GM11168 (cell line): Measurements from ENCODE around the gene TBL3.

Source experiments
- in situ Hi-C: fragments of 300-500 bp; cut with MboI; formaldehyde crosslinking; loops from one replicate; pipeline ENCODE4 v1.12.0; 2022; ENCODE audit warnings: low sequenced_read_pairs; ENCODE audit not compliant: unreplicated experiment

Gene TBL3

GRCh38 chr16:1942810-1943726 lies 28.8 kb upstream of the TBL3 start, which contains the start of gene MSRB1:
MSRB1 (minus strand) TSS chr16:1943199; CDS start chr16:1943156, 43 bp downstream.
- in situ Hi-C loops: no loop called here

- in situ Hi-C loops: no loop called here
Measured at GRCh38 chr16:1944612-1945199, 27.1 kb upstream of the TBL3 start.

GRCh38 chr16:1945559-1946391 lies 26.1 kb upstream of the TBL3 start:
- in situ Hi-C loops: no loop called here

- in situ Hi-C loops: no loop called here
Measured at GRCh38 chr16:1946495-1947368, 25.1 kb upstream of the TBL3 start.

GRCh38 chr16:1947369-1947670 lies 24.5 kb upstream of the TBL3 start:
- in situ Hi-C loops: no loop called here

DNA sequence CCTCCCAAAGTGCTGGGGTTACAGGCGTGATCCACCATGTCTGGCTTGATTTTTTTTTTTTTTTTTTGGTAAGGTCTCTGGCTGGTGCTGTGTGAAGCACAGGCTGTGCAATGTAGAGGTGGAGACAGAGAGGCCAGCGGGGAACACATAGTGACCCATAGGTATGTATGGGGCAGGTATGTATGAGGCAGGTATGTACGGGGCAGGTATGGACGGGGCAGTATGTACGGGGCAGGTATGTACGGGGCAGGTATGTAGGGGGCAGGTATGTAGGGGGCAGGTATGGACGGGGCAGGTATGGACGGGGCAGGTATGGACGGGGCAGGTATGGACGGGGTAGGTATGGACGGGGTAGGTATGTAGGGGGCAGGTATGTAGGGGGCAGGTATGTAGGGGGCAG lies 22.3 kb upstream of the TBL3 start:
- in situ Hi-C loops: no loop called here

- in situ Hi-C loops: loop anchor here (10.0 kb wide), 1 partner anchor 1605 kb away; no protein-coding TSS in a partner anchor
Measured at GRCh38 chr16:1950047-1950446, 21.8 kb upstream of the TBL3 start.

DNA sequence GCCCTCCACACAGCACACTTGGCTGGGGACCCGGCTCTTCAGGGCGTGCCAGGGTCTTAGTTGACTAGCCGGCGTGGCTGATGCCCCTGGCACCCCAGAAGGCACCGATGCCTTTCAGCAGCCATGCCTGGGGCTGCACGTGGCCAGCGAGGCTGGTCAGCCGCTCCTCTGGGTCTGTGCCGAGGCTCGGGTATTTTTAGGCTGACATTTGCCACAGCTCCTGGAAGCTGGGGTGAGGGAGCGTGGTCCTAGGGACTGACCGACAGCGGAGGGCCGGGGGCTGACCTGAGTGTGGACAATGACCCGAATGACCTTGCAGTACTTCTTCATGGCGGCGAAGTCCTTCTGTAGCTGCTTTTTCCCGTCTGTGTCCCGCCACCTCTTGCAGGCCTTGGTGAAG lies 21.3 kb upstream of the TBL3 start:
- in situ Hi-C loops: loop anchor here (10.0 kb wide), 1 partner anchor 1606 kb away; no protein-coding TSS in a partner anchor

DNA sequence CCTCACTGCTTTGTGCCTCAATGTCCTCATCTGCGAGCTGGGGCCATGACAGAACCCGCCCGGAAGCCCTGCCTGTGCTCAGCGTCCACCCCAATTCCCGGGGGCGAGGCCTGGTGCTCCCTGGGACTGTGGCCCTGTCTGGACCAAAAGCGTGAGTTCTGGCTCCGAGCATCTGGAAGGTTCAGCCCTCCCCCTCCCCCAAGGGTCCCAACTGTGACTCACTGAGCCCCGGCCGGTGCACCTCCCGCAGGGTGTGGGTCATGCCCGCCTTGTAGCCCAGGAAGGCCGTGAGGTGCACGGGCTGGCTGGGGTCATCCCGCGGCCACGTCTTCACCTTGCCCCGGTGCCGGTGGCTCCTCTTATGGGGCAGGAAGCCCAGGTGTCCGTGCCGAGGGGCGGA lies 18.1 kb upstream of the TBL3 start:
- in situ Hi-C loops: loop anchor here (10.0 kb wide), 1 partner anchor 1609 kb away; no protein-coding TSS in a partner anchor

DNA sequence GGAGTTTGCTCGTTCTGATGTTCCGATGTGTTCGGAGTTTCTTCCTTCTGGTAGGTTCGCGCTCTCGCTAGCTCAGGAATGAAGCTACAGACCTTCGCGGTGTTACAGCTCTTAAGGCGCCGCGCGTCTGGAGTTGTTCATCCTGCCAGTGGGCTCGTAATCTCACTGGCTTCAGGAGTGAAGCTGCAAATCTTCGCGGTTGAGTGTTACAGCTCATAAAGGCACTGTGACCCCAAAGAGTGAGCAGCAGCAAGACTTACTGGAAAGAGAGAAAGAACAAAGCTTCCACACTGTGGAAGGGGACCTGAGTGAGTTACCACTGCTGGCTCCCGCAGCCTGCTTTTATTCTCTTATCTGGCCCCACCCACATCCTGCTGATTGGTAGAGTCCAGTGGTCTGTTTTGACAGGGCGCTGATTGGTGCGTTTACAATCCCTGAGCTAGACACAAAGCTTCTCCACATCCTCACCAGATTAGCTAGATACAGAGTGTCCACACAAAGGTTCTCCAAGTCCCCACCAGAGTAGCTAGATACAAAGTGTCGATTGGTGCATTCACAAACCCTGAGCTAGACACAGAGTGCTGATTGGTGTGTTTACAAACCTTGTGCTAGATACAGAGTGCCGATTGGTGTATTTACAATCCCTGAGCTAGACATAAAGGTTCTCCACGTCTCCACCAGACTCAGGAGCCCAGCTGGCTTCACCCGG lies 14.3 kb upstream of the TBL3 start:
- in situ Hi-C loops: loop anchor here (10.0 kb wide), 1 partner anchor 1613 kb away; no protein-coding TSS in a partner anchor

DNA sequence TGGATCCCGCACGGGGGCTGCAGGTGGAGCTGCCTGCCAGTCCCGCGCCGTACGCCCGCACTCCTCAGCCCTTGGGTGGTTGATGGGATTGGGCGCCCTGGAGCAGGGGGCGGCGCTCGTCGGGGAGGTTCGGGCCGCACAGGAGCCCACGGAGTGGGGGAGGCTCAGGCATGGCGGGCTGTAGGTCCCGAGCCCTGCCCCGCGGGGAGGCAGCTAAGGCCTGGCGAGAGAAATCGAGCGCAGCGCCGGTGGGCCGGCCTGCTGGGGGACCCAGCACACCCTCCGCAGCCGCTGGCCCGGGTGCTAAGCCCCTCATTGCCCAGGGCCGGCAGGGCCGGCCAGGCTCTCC lies 13.7 kb upstream of the TBL3 start:
- in situ Hi-C loops: loop anchor here (10.0 kb wide), 1 partner anchor 1613 kb away; no protein-coding TSS in a partner anchor

DNA sequence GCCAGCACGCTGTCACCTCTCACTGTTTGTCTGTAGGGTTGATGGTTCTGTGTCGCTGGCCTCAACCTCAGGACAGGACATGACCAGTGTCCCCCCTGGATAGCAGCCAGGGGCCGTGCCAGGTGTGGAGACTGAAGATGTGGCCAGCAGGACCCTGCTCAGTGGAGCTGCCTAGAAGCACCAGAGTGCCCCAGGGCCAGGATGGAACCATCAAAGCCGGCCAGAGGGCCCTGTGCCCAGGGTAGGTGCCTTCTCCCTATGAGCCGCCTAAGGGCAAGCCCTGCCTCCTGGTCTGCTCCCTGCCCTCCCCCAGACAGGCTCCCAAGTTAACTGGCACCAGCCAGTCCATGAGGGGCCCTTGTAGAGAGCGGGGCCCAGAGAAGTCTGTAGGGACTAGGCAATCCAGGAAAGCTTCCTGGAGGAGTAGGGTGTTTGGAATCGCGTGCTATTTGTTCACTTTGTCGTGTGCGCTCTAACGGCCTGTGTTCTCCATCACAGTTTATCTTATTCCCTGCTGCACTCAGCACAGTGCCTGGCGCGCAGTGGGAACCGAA lies 13.1 kb upstream of the TBL3 start:
- in situ Hi-C loops: loop anchor here (10.0 kb wide), 1 partner anchor 1614 kb away; no protein-coding TSS in a partner anchor

DNA sequence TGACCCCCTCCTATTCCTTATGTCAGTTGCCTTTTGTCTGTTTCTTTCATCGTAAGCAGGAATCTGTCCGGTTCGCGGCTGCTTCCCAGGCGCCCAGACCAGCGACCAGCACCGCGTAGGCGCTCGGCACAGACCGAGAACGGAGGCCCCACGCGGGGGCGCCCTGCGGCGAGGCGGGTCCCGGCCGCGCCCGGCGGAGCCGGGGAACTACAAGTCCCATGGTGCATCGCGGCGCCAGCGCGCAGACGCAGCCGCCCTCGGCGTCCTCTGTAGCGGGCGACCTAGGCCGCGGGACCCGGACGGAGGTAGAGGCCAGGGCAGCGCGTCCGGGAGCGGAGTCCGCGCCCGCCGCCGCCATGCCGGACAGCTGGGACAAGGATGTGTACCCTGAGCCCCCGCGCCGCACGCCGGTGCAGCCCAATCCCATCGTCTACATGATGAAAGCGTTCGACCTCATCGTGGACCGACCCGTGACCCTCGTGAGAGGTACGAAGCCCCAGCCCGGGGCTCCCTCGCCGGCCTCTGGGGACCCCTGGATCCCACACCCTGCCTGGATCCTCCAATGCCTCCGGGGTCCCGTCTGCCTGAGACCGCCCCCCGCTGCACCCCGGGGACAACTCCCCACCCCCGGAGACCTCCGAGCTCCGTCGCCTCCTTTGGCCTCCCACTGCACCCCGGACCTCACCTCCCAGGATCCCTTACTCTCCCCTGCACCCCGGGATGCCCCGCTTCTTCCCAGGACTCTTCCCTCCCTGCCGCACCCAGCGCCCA lies 12.4 kb upstream of the TBL3 start, which contains the start of gene NDUFB10:
NDUFB10 (plus strand) TSS at position 270 of the 771 bp plus-strand sequence; CDS start at position 357, 87 bp downstream.
- in situ Hi-C loops: loop anchor here (10.0 kb wide), 1 partner anchor 1615 kb away; no protein-coding TSS in a partner anchor

GRCh38 chr16:1960665-1961630 lies 10.9 kb upstream of the TBL3 start:
- in situ Hi-C loops: no loop called here

- in situ Hi-C loops: no loop called here
Measured at GRCh38 chr16:1961651-1962067, 10.2 kb upstream of the TBL3 start.
